A549 (cell line): ENCODE data around the gene ZPR1. TPM values are rescaled to one million over a fixed set of nuclear protein-coding genes. Genes with fewer than 3 reads are reported as not detected.
A peak's percentile ranks its signal among the peaks of the same experiment; 100 is the strongest.

Source experiments
- ATAC-seq, 2 experiments: fragments of 200-7000 bp in 1 of 2; fragments of >200 bp in 1 of 2; cut with Nextera tagmentation in 1 of 2; cut with Tn5 transposase in 1 of 2; 3 replicates each; pipeline versions ENCODE4 v1.8.0 to v1.9.1; 2018 to 2020; ENCODE audit warnings: mild to moderate bottlenecking in 1 of 2, moderate library complexity in 1 of 2
- CTCF ChIA-PET: fragments of 300-600 bp; sonication (Branson Sonifier 250); formaldehyde crosslinking; extraction: SDS; loops from one replicate; lab custom pipeline; 2021; ENCODE audit warnings: antibody characterized with exemption, inconsistent platforms; lab: Yijun Ruan, JAX
- POLR2A ChIA-PET: fragments of 350-600 bp; formaldehyde crosslinking; extraction: SDS; loops from one replicate; lab custom pipeline; 2021; ENCODE audit warnings: antibody characterized with exemption, inconsistent platforms; lab: Yijun Ruan, JAX
- DNase-seq, 2 experiments: peaks; one replicate each; pipeline versions ENCODE4 v3.0.0 to v3.0.0-alpha.2; 2011 to 2016; ENCODE audit warnings: low read depth in 1 of 2, low spot score in 1 of 2
- FAIRE-seq: peaks from 2 replicates; lab custom pipeline; 2011; peaks lifted over from hg19 to GRCh38; lab: Jason Lieb, UNC
- H3K27ac ChIP-seq, 2 experiments: fragments of >200 bp; sonication (Bioruptor Twin); formaldehyde crosslinking; 3 replicates each; pipeline ENCODE4 v1.5.1; 2016 to 2017
- H3K4me1 ChIP-seq: fragments of >200 bp; sonication (Bioruptor Twin); formaldehyde crosslinking; 3 replicates; pipeline ENCODE4 v1.6.1; 2016
- H3K4me2 ChIP-seq: fragments of >200 bp; sonication (Bioruptor Twin); formaldehyde crosslinking; 3 replicates; pipeline ENCODE4 v1.6.1; 2016
- H3K4me3 ChIP-seq: fragments of >200 bp; sonication (Bioruptor Twin); formaldehyde crosslinking; 3 replicates; pipeline ENCODE4 v1.5.1; 2016
- H3K9me3 ChIP-seq: fragments of >200 bp; sonication (Bioruptor Twin); formaldehyde crosslinking; 3 replicates; pipeline ENCODE4 v1.6.1; 2016
- ATOH8 ChIP-seq: fragments of 250-450 bp; sonication (Bioruptor Pico); IDR thresholded peaks from 2 replicates; pipeline ENCODE4 v1.5.0; 2020; ENCODE audit warnings: low read depth, mild to moderate bottlenecking, moderate library complexity
- BHLHE40 ChIP-seq: IDR thresholded peaks from 2 replicates; pipeline ENCODE4 v1.6.1; 2012; ENCODE audit warnings: low read depth, low read length, inconsistent platforms
- CBX2 ChIP-seq: fragments of 200-600 bp; sonication (generic); IDR thresholded peaks from 2 replicates; pipeline ENCODE4 v1.6.1; 2016; ENCODE audit warnings: low read depth, mild to moderate bottlenecking, borderline replicate concordance
- CEBPB ChIP-seq, 2 experiments: fragments of >200 bp in 1 of 2; sonication (Bioruptor Twin) in 1 of 2; formaldehyde crosslinking in 1 of 2; IDR thresholded peaks; 2 replicates each; pipeline ENCODE4 v1.6.1; 2012 to 2016
- CHD2 ChIP-seq: fragments of 150-350 bp; IDR thresholded peaks from 2 replicates; pipeline ENCODE4 v1.6.1; 2014; ENCODE audit warnings: low read length; ENCODE audit not compliant: partially characterized antibody
- EHF ChIP-seq: fragments of 250-450 bp; sonication (Bioruptor Pico); IDR thresholded peaks from 2 replicates; pipeline ENCODE4 v1.5.0; 2020; ENCODE audit warnings: mild to moderate bottlenecking
- ELK1 ChIP-seq: fragments of 150-350 bp; IDR thresholded peaks from 2 replicates; pipeline ENCODE4 v1.6.1; 2014; ENCODE audit warnings: low read depth, mild to moderate bottlenecking, low read length
- HES2 ChIP-seq: fragments of >200 bp; sonication (Bioruptor Twin); formaldehyde crosslinking; IDR thresholded peaks from 2 replicates; pipeline ENCODE4 v1.6.1; 2016
- KDM1A ChIP-seq: fragments of 200-600 bp; sonication (generic); IDR thresholded peaks from 2 replicates; pipeline ENCODE4 v1.6.1; 2016; ENCODE audit warnings: low read depth, mild to moderate bottlenecking
- NFE2L2 ChIP-seq: fragments of 150-350 bp; conservative IDR thresholded peaks from 2 replicates; pipeline ENCODE4 v1.6.1; 2014; ENCODE audit warnings: low read length
- NR3C1 ChIP-seq: fragments of >200 bp; sonication (Bioruptor Twin); formaldehyde crosslinking; IDR thresholded peaks from 3 replicates; pipeline ENCODE4 v1.6.1; 2017
- POLR2A ChIP-seq: IDR thresholded peaks from 2 replicates; pipeline ENCODE4 v1.6.1; 2012; ENCODE audit warnings: mild to moderate bottlenecking, low read length
- POLR2AphosphoS2 ChIP-seq: conservative IDR thresholded peaks from 2 replicates; pipeline ENCODE4 v1.6.1; 2012; ENCODE audit warnings: low read length, improper control_type of control experiment, inconsistent platforms
- RNF2 ChIP-seq: fragments of 200-600 bp; sonication (generic); IDR thresholded peaks from 2 replicates; pipeline ENCODE4 v1.6.1; 2016; ENCODE audit warnings: low read depth, mild to moderate bottlenecking, antibody characterized with exemption, moderate library complexity, borderline replicate concordance
- SREBF2 ChIP-seq: fragments of 450-650 bp; IDR thresholded peaks from 2 replicates; pipeline ENCODE4 v1.6.1; 2014; ENCODE audit warnings: mild to moderate bottlenecking, moderate library complexity
- TFCP2L1 ChIP-seq: fragments of 250-450 bp; sonication (Bioruptor Pico); IDR thresholded peaks from 2 replicates; pipeline ENCODE4 v1.5.0; 2021; ENCODE audit warnings: mild to moderate bottlenecking
- ZC3H11A ChIP-seq: fragments of 450-650 bp; IDR thresholded peaks from 2 replicates; pipeline ENCODE4 v1.6.1; 2014; ENCODE audit warnings: antibody characterized with exemption, mild to moderate bottlenecking
- ZSCAN20 ChIP-seq: fragments of 250-450 bp; sonication (Bioruptor Pico); IDR thresholded peaks from 2 replicates; pipeline ENCODE4 v1.8.0; 2022; ENCODE audit warnings: mild to moderate bottlenecking, moderate library complexity
- WGBS: methylation state at CpG from one replicate; pipeline ENCODE4 v1.1.6; 2017; ENCODE audit errors: missing lambda C conversion rate; 5-methylcytosine and 5-hydroxymethylcytosine counted together
- polyA plus RNA-seq, 4 experiments: library from polyadenylated mRNA; depleted of rRNA in 3 of 4; stranded (reverse); fragments of >200 nt; fragmentation: RNase III in 1 of 4; extraction: RNeasy Plus Mini Kit Qiagen cat#74134 plus additional on column Dnase treatment in 1 of 4; gene quantifications; 2 replicates in 3 of 4; 3 replicates in 1 of 4; pipeline ENCODE4 v1.2.3, GENCODE V29; 2011 to 2017
- TF ChIP-seq, protein P1 (sequence below): IDR thresholded peaks from 2 replicates; pipeline ENCODE4 v1.6.1; 2012; ENCODE audit warnings: low read depth, borderline replicate concordance
- TF ChIP-seq, protein P2 (sequence below): fragments of >200 bp; sonication (Bioruptor Twin); formaldehyde crosslinking; IDR thresholded peaks from 3 replicates; pipeline ENCODE4 v1.5.1; 2016

The ZPR1 gene
- polyA plus RNA-seq, 2 of the 4 experiments (the other 2 are of a cell fraction) = 44.1 to 65.6 TPM

GRCh38 chr11:116731821-116732220 is 56.0 kb downstream of the ZPR1 start:
- ChIA-PET CTCF (interaction anchor here (0.8 to 3.6 kb wide), 12 partner anchors 9 to 497 kb away, joined by 3 to 31 read pairs (median 6); no protein-coding TSS in a partner anchor), POLR2A (no interaction called here)
- FAIRE-seq (no peak), DNase-seq (no peak), ATAC-seq (no peak; a peak in 1 of 6 replicates)
- Histone ChIP-seq H3K27ac (no peak overlapping the region), H3K4me1 (no peaks in the 10 kb centered on the region), H3K4me2 (no peak overlapping the region), H3K9me3 (no peaks in the 10 kb centered on the region)
- 78% methylated on average over 2 of the region's 2 CpGs for WGBS
- TF ChIP-seq, protein P1, sequence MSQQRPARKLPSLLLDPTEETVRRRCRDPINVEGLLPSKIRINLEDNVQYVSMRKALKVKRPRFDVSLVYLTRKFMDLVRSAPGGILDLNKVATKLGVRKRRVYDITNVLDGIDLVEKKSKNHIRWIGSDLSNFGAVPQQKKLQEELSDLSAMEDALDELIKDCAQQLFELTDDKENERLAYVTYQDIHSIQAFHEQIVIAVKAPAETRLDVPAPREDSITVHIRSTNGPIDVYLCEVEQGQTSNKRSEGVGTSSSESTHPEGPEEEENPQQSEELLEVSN = no peak
- TF ChIP-seq POLR2AphosphoS2 = no peak
- TF ChIP-seq KDM1A = no peak
- TF ChIP-seq NFE2L2 = no peak
- no peak for TF ChIP-seq CBX2
- TF ChIP-seq, all 56 proteins: peak for 0
- no peak overlapping the region for H3K4me3 ChIP-seq

DNA sequence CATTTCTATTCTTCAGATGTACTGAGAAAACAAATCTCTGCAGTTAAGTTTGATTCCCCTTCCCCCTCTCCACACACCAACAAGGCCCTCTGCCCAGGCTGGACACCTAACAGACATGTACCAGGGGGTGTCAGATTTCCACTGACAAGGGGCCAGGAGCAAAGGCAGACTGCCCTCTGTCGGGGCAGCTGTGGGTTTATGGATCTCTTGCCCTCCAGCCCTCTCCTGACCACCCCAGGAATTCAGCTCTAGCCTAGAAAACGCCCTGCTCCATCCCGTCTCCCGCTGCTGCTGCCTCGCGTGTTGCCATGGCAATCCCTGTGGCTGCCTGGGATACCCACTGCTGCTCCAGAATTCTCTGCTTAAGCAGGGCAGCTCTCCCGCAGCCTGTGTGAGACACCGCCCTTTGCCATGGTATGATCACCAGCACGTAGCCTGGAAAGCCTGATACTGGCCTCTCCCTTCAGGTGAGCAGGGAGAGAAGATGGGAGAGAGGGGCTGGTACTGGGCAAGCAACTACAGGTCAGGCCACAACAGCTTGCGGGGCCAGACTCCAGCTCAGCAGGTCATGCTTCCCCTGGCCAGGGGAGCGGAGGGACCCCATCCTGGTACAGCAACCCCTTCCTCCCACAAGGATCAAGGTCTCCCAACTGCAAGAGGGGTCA is 56.6 kb downstream of the ZPR1 start:
- WGBS = 76% methylated on average over 9 of the region's 11 CpGs
- FAIRE-seq (no peak), DNase-seq (no peak), ATAC-seq (0 out of 6 replicates have a peak, but pooled peaks of 1 of the 2 experiments have one; percentile 10)
- ChIA-PET POLR2A (no interaction called here), CTCF (interaction anchor here (1.3 to 2.4 kb wide), 2 partner anchors 9 to 496 kb away, joined by 4 to 12 read pairs; no protein-coding TSS in a partner anchor)
- H3K4me2 ChIP-seq = no peak overlapping the region
- no peaks in the 10 kb centered on the region for H3K4me1 ChIP-seq
- TF ChIP-seq ATOH8 = no peak
- no peak for TF ChIP-seq ELK1
- no peak for TF ChIP-seq TFCP2L1 (CRISPR knock-in tag)
- no peak for TF ChIP-seq CBX2
- no peak for TF ChIP-seq ZSCAN20 (CRISPR knock-in tag)
- TF ChIP-seq ZC3H11A = no peak
- TF ChIP-seq BHLHE40 = no peak
- no peak for TF ChIP-seq POLR2A
- TF ChIP-seq NFE2L2 = no peak
- no peak for TF ChIP-seq SREBF2
- TF ChIP-seq CEBPB (IDR thresholded peaks at IDR 0.05) = no peak
- TF ChIP-seq EHF (CRISPR knock-in tag) = no peak
- no peak for TF ChIP-seq HES2
- no peak for TF ChIP-seq NR3C1
- TF ChIP-seq, protein P2, sequence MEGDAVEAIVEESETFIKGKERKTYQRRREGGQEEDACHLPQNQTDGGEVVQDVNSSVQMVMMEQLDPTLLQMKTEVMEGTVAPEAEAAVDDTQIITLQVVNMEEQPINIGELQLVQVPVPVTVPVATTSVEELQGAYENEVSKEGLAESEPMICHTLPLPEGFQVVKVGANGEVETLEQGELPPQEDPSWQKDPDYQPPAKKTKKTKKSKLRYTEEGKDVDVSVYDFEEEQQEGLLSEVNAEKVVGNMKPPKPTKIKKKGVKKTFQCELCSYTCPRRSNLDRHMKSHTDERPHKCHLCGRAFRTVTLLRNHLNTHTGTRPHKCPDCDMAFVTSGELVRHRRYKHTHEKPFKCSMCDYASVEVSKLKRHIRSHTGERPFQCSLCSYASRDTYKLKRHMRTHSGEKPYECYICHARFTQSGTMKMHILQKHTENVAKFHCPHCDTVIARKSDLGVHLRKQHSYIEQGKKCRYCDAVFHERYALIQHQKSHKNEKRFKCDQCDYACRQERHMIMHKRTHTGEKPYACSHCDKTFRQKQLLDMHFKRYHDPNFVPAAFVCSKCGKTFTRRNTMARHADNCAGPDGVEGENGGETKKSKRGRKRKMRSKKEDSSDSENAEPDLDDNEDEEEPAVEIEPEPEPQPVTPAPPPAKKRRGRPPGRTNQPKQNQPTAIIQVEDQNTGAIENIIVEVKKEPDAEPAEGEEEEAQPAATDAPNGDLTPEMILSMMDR = no peak
- no peak for TF ChIP-seq RNF2
- TF ChIP-seq CHD2 = no peak
- no peak overlapping the region for H3K4me3 ChIP-seq
- H3K9me3 ChIP-seq = no peaks in the 10 kb centered on the region
- no peak overlapping the region for H3K27ac ChIP-seq
